ENCODE data around the gene RAB20. TPM values are rescaled to one million over a fixed set of nuclear protein-coding genes. Genes with fewer than 3 reads are reported as not detected.

Gene RAB20
- total RNA-seq, 1 experiment from 2014 or later, result 10.6 TPM

DNA sequence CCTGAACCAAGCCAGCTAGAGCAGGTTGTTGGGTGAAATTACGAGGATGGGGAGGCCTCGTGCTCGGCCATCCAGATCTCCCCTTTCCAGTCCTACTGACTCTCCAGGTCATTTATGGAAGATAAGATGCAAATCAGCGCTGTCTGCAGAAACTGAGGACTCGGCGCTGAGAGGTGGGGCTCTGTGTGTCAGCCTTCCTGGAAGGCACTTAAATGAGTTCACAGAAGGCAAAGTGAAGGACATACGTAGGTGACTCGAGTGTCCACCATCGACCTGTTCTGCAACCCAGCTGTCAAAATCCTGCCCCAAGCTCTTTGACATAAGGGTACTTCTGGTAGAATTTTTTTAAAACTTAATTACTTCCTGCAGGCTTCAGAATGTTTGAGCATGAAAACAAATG, 86.4 kb downstream of the RAB20 start:
- no peaks in the 10 kb centered on the region for H3K9me2 ChIP-seq (ENCODE audit: insufficient read depth)
- no peaks in the 10 kb centered on the region for H4K20me1 ChIP-seq (ENCODE audit: insufficient read depth)
- H3K4me1 ChIP-seq (ENCODE audit: control insufficient read depth in 1 of 2, insufficient read depth in 2 of 2, low read length in 2 of 2), result no peaks in the 10 kb centered on the region
- ATAC-seq (no peak), DNase-seq (ENCODE audit: low read depth, low spot score) (no peak)
- no peak overlapping the region for H3K4me2 ChIP-seq (ENCODE audit: low read length)
- no peak overlapping the region for H2AFZ ChIP-seq (ENCODE audit: low read depth, low read length, poor library complexity, severe bottlenecking)
- no peak overlapping the region for H3K4me3 ChIP-seq (replicated peaks in 1 of 2; ENCODE audit: low read depth in 1 of 2, low read length in 2 of 2)
- H3K79me2 ChIP-seq (ENCODE audit: insufficient read depth, low read length), result no peaks in the 10 kb centered on the region
- no peaks in the 10 kb centered on the region; the same call in 1 of the 2 replicates for H3K27me3 ChIP-seq (ENCODE audit: insufficient read depth, low read length)
- no TSS peak for BruUV-seq (replicated peaks)
- no peaks in the 10 kb centered on the region for H3K36me3 ChIP-seq (ENCODE audit: control insufficient read depth in 1 of 2, insufficient read depth in 2 of 2, low read length in 2 of 2)
- ChIA-PET POLR2A (no interaction called here), RAD21 (ENCODE audit: low non-redundant PET in 1 of 2, low total read pairs in 2 of 2, uncharacterized antibody in 2 of 2, unreplicated experiment in 2 of 2) (no interaction called here), CTCF (no interaction called here)
- H3K27ac ChIP-seq (ENCODE audit: low read depth, low read length), result no peak overlapping the region
- TF ChIP-seq, protein P1, sequence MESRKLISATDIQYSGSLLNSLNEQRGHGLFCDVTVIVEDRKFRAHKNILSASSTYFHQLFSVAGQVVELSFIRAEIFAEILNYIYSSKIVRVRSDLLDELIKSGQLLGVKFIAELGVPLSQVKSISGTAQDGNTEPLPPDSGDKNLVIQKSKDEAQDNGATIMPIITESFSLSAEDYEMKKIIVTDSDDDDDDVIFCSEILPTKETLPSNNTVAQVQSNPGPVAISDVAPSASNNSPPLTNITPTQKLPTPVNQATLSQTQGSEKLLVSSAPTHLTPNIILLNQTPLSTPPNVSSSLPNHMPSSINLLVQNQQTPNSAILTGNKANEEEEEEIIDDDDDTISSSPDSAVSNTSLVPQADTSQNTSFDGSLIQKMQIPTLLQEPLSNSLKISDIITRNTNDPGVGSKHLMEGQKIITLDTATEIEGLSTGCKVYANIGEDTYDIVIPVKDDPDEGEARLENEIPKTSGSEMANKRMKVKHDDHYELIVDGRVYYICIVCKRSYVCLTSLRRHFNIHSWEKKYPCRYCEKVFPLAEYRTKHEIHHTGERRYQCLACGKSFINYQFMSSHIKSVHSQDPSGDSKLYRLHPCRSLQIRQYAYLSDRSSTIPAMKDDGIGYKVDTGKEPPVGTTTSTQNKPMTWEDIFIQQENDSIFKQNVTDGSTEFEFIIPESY (IDR thresholded peaks at IDR 0.05; ENCODE audit: extremely low read depth, insufficient replicate concordance, low read length), result no peak
- TF ChIP-seq CEBPB (IDR thresholded peaks at IDR 0.05; ENCODE audit: low read depth) (no peak), SP1 (IDR thresholded peaks at IDR 0.05; ENCODE audit: low read depth) (no peak), SIN3A (IDR thresholded peaks at IDR 0.05; ENCODE audit: low read depth) (no peak), JUND (IDR thresholded peaks at IDR 0.05) (no peak), EZH2phosphoT487 (IDR thresholded peaks at IDR 0.05; ENCODE audit: borderline replicate concordance) (no peak), EZH2 (IDR thresholded peaks at IDR 0.05) (no peak)
- no peaks in the 10 kb centered on the region for H3K9me3 ChIP-seq (ENCODE audit: control insufficient read depth in 1 of 2, insufficient read depth in 1 of 2, low read depth in 1 of 2, low read length in 2 of 2)
- intact Hi-C loops (cut with micrococcal nuclease), result no loop called here
- no peak overlapping the region for H3K9ac ChIP-seq (ENCODE audit: low read length)

DNA sequence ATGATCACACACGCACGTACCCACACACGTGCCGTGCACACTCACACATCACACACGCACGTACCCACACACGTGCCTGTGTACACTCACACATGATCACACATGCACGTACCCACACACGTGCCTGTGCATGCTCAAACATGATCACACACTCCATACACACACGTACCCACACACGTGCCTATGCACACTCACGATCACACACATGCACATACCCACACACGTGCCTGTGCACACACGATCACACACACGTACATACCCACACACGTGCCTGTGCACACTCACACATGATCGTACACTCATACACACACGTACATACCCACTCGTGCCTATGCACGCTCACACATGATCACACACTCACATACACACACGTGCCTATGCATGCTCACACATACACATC, 86.8 kb downstream of the RAB20 start:
- no peaks in the 10 kb centered on the region for H3K9me2 ChIP-seq (ENCODE audit: insufficient read depth)
- no peaks in the 10 kb centered on the region; the same call in 1 of the 2 replicates for H3K27me3 ChIP-seq (ENCODE audit: insufficient read depth, low read length)
- no peak overlapping the region for H3K4me3 ChIP-seq (replicated peaks in 1 of 2; ENCODE audit: low read depth in 1 of 2, low read length in 2 of 2)
- ChIA-PET POLR2A (no interaction called here), RAD21 (ENCODE audit: low non-redundant PET in 1 of 2, low total read pairs in 2 of 2, uncharacterized antibody in 2 of 2, unreplicated experiment in 2 of 2) (no interaction called here), CTCF (no interaction called here)
- no peak overlapping the region for H3K4me2 ChIP-seq (ENCODE audit: low read length)
- H3K9ac ChIP-seq (ENCODE audit: low read length), result no peak overlapping the region
- no peak overlapping the region for H3K27ac ChIP-seq (ENCODE audit: low read depth, low read length)
- no peaks in the 10 kb centered on the region for H3K4me1 ChIP-seq (ENCODE audit: control insufficient read depth in 1 of 2, insufficient read depth in 2 of 2, low read length in 2 of 2)
- no peak overlapping the region for H2AFZ ChIP-seq (ENCODE audit: low read depth, low read length, poor library complexity, severe bottlenecking)
- no peaks in the 10 kb centered on the region for H4K20me1 ChIP-seq (ENCODE audit: insufficient read depth)
- no peaks in the 10 kb centered on the region for H3K9me3 ChIP-seq (ENCODE audit: control insufficient read depth in 1 of 2, insufficient read depth in 1 of 2, low read depth in 1 of 2, low read length in 2 of 2)
- TF ChIP-seq POLR2AphosphoS5 (IDR thresholded peaks at IDR 0.05; ENCODE audit: low read depth, low read length) (no peak), EZH2phosphoT487 (IDR thresholded peaks at IDR 0.05; ENCODE audit: borderline replicate concordance) (no peak), FOSL1 (IDR thresholded peaks at IDR 0.05; ENCODE audit: low read depth) (no peak)
- TF ChIP-seq, protein P2, sequence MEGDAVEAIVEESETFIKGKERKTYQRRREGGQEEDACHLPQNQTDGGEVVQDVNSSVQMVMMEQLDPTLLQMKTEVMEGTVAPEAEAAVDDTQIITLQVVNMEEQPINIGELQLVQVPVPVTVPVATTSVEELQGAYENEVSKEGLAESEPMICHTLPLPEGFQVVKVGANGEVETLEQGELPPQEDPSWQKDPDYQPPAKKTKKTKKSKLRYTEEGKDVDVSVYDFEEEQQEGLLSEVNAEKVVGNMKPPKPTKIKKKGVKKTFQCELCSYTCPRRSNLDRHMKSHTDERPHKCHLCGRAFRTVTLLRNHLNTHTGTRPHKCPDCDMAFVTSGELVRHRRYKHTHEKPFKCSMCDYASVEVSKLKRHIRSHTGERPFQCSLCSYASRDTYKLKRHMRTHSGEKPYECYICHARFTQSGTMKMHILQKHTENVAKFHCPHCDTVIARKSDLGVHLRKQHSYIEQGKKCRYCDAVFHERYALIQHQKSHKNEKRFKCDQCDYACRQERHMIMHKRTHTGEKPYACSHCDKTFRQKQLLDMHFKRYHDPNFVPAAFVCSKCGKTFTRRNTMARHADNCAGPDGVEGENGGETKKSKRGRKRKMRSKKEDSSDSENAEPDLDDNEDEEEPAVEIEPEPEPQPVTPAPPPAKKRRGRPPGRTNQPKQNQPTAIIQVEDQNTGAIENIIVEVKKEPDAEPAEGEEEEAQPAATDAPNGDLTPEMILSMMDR (IDR thresholded peaks at IDR 0.05 in 2 of 3, conservative IDR thresholded peaks at IDR 0.05 in 1 of 3; ENCODE audit: borderline replicate concordance in 1 of 3, insufficient read depth in 1 of 3, low read depth in 2 of 3, low read length in 2 of 3), result no peak
- no peak for DNase-seq (ENCODE audit: low read depth, low spot score)
- no peaks in the 10 kb centered on the region for H3K79me2 ChIP-seq (ENCODE audit: insufficient read depth, low read length)
- no TSS peak for BruUV-seq (replicated peaks)
- intact Hi-C loops (cut with micrococcal nuclease), result no loop called here
- no peaks in the 10 kb centered on the region for H3K36me3 ChIP-seq (ENCODE audit: control insufficient read depth in 1 of 2, insufficient read depth in 2 of 2, low read length in 2 of 2)
- no peak for ATAC-seq

Measured in HCT116 (cell line).